Right lobe of liver (tissue), 6 donors: ENCODE results near the gene ZNF12. TPM values are rescaled to one million over a fixed set of nuclear protein-coding genes. Genes with fewer than 3 reads are reported as not detected.

ENCODE experiments used
- ATAC-seq, 4 donors: fragments of 200-7000 bp; cut with Tn5 transposase; one replicate each; pipeline ENCODE4 v1.9.1; 2020; ENCODE audit warnings: mild to moderate bottlenecking in 4 of 4, moderate library complexity in 4 of 4
- DNase-seq, 3 donors: peaks; one replicate each; pipeline ENCODE4 v3.0.0-alpha.2; 2020
- H3K27ac ChIP-seq, 3 donors: fragments of 200-600 bp; one replicate each; pipeline ENCODE4 v1.8.0; 2022
- H3K27me3 ChIP-seq, 2 donors: fragments of 200-600 bp; one replicate each; pipeline ENCODE4 v1.8.0; 2022
- H3K36me3 ChIP-seq, 4 donors: fragments of 200-600 bp; sonication (generic) in 1 of 4; one replicate each; pipeline versions ENCODE4 v1.5.1 to v1.8.0; 2017 to 2022; ENCODE audit warnings: control low read depth in 1 of 4
- H3K4me1 ChIP-seq, 4 donors: fragments of 200-600 bp; sonication (generic) in 1 of 4; one replicate each; pipeline versions ENCODE4 v1.5.1 to v1.8.0; 2017 to 2022; ENCODE audit warnings: control low read depth in 1 of 4
- H3K4me3 ChIP-seq, 3 donors: fragments of 200-600 bp; one replicate each; pipeline ENCODE4 v1.8.0; 2022
- H3K9me3 ChIP-seq, 4 donors: fragments of 200-600 bp; sonication (generic) in 1 of 4; one replicate each; pipeline versions ENCODE4 v1.5.1 to v1.8.0; 2017 to 2022; ENCODE audit warnings: control low read depth in 1 of 4
- CTCF ChIP-seq, 4 donors: fragments of 200-600 bp in 3 of 4; fragments of 450-650 bp in 1 of 4; IDR thresholded peaks; one replicate each; pipeline versions ENCODE4 v1.5.1 to v1.8.0; 2016 to 2022; ENCODE audit warnings: antibody characterized with exemption in 4 of 4, mild to moderate bottlenecking in 2 of 4
- POLR2A ChIP-seq: fragments of 450-650 bp; IDR thresholded peaks from one replicate; pipeline ENCODE4 v1.6.1; 2017; ENCODE audit warnings: antibody characterized with exemption, mild to moderate bottlenecking
- WGBS: methylation state at CpG from one replicate; pipeline ENCODE4 v1.1.6; 2018; ENCODE audit warnings: low coverage, low lambda C conversion rate; ENCODE audit not compliant: insufficient coverage; ENCODE audit errors: missing lambda C conversion rate; 5-methylcytosine and 5-hydroxymethylcytosine counted together
- intact Hi-C, 2 donors: fragments of 100-400 bp; cut with DNase I; formaldehyde crosslinking; loops; one replicate each; pipeline versions ENCODE4 v1.11.2 to v1.14.1; 2022
- total RNA-seq, 6 experiments: library from RNA; depleted of rRNA in 2 of 6; stranded (reverse); fragments of >200 nt in 2 of 6; fragmentation: NEBNext Ultra II Directional in 3 of 6; extraction: Animal tissue kit (Norgen Biotek cat#: 25700) in 3 of 6; gene quantifications; one replicate each; pipeline versions ENCODE4 v1.1.0 to v1.2.4, GENCODE V29; 2016 to 2023
- donor health status: DM: no; HTN: yes; CAD: no.
- donor health status: DM: no; HTN: no; CAD: no.
- donor health status: DM: no; HTN: no; CAD: no.
- donor health status: DM: no; HTN: yes; CAD: no.
- donor health status: DM: no; HTN: yes; CAD: no.

ZNF12 gene
- total RNA-seq, 6 experiments from 2014 or later = 5.4 to 11.1 (median 10.5) TPM

- Histone ChIP-seq H3K27ac (no peak overlapping the region), H3K4me3 (no peak overlapping the region), H3K4me1 (no peaks in the 10 kb centered on the region), H3K27me3 (no peaks in the 10 kb centered on the region), H3K9me3 (no peaks in the 10 kb centered on the region), H3K36me3 (peaks cover 0 to 28% (median 8%) of the 10 kb centered on the region in 4 donors)
- DNase-seq (peak in 1 of 3 donors; percentile 13), ATAC-seq (no peak)
- WGBS = 98% methylated on average over 9 of the region's 10 CpGs
- intact Hi-C loops = no loop called here
- TF ChIP-seq POLR2A = no peak
- TF ChIP-seq CTCF (IDR thresholded peaks at IDR 0.05) = no peak
Measured at GRCh38 chr7:6650086-6650485, 56.7 kb downstream of the ZNF12 start.

GRCh38 chr7:6649241-6649961, 57.3 kb downstream of the ZNF12 start:
- H3K9me3 ChIP-seq = no peaks in the 10 kb centered on the region

GRCh38 chr7:6648815-6649104, 58.0 kb downstream of the ZNF12 start:
- no peak overlapping the region for H3K4me3 ChIP-seq
- ATAC-seq (no peak), DNase-seq (peak in 1 of 3 donors; percentile 21)
- no peaks in the 10 kb centered on the region for H3K9me3 ChIP-seq
- 80% methylated on average over 1 of the region's 5 CpGs for WGBS
- no peaks in the 10 kb centered on the region for H3K4me1 ChIP-seq
- H3K27me3 ChIP-seq = no peaks in the 10 kb centered on the region
- H3K27ac ChIP-seq = no peak overlapping the region
- peaks cover 0 to 31% (median 10%) of the 10 kb centered on the region in 4 donors for H3K36me3 ChIP-seq
- TF ChIP-seq CTCF (IDR thresholded peaks at IDR 0.05) (no peak), POLR2A (no peak)
- intact Hi-C loops = no loop called here

More at GRCh38 chr7:6649241-6649961, 57.3 kb downstream of the ZNF12 start:
- Histone ChIP-seq H3K36me3 (peaks cover 0 to 33% (median 8%) of the 10 kb centered on the region in 4 donors), H3K4me3 (no peak overlapping the region), H3K27me3 (no peaks in the 10 kb centered on the region), H3K4me1 (no peaks in the 10 kb centered on the region), H3K27ac (no peak overlapping the region)
- intact Hi-C loops = no loop called here
- no CpG with 5 or more reads among the region's 13 CpGs for WGBS
- ATAC-seq (no peak), DNase-seq (peak in 1 of 3 donors; percentile 43)
- TF ChIP-seq CTCF (IDR thresholded peaks at IDR 0.05) (no peak), POLR2A (no peak)

GRCh38 chr7:6648066-6648814, 58.5 kb downstream of the ZNF12 start:
- H3K9me3 ChIP-seq = no peaks in the 10 kb centered on the region
- no peak overlapping the region for H3K4me3 ChIP-seq
- no peaks in the 10 kb centered on the region for H3K4me1 ChIP-seq
- peaks cover 0 to 35% (median 12%) of the 10 kb centered on the region in 4 donors for H3K36me3 ChIP-seq
- H3K27me3 ChIP-seq = no peaks in the 10 kb centered on the region
- DNase-seq (peak in 1 of 3 donors; percentile 35), ATAC-seq (no peak)
- WGBS = 100% methylated on average over 1 of the region's 17 CpGs
- intact Hi-C loops = no loop called here
- TF ChIP-seq POLR2A (no peak), CTCF (IDR thresholded peaks at IDR 0.05) (no peak)
- no peak overlapping the region for H3K27ac ChIP-seq
